GM18868 (cell line): ENCODE measurements around the gene MACROD1.

Experiments
- ATAC-seq: cut with Tn5 transposase; IDR thresholded peaks from one replicate; pipeline ENCODE4 v1.9.1; 2021; ENCODE audit warnings: mild to moderate bottlenecking, moderate library complexity; ENCODE audit not compliant: unreplicated experiment

The MACROD1 gene

GRCh38 chr11:64114231-64114630, 51.7 kb downstream of the MACROD1 start:
- ATAC-seq = no peak

DNA sequence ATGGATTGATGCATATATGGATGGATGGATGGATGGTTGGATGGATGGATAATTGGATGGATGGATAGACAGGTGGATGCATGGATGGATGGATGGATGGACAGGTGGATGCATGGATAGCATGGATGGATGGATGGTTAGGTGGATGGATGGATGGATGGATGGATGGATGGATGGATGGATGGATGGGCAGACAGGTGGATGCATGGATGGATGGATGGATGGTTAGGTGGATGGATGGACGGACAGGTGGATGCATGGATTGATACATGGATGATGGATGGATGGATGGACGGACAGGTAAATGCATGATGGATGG, 52.5 kb downstream of the MACROD1 start:
- ATAC-seq = no peak

DNA sequence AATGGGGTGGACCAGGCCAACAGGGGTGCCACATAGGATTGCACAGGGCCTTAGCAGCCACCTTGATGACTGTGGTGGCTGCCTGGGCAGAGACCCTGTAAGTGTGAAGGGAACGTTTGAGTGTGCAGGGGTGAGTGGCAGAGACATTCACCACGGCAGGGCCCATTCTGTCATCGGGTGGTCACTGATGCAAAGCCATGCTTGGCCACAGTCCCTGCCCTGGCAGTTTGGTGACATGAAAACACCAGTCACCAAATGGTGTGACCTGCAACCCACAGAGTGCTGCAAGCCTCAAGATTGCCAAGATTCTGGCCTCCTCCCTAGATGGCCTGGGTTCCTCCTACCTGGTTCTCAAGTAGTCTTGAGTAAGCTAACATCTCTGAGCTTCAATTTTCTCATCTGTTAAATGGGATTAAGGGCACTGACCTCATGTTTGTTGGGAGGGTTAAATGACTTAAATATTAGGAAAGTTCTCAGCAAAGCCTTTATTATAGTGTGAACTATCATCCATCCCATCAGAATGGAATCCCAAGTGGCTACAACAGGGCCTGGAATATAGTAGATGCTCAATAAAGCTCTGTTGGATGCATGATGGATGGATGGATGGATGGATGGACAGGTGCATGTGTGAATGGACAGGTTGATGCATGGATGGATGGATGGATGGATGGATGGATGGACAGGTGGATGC, 53.0 kb downstream of the MACROD1 start:
- ATAC-seq = no peak

GRCh38 chr11:64110465-64111375, 55.2 kb downstream of the MACROD1 start:
- ATAC-seq = no peak

- ATAC-seq = no peak
Measured at GRCh38 chr11:64109332-64109731, 56.6 kb downstream of the MACROD1 start.

DNA sequence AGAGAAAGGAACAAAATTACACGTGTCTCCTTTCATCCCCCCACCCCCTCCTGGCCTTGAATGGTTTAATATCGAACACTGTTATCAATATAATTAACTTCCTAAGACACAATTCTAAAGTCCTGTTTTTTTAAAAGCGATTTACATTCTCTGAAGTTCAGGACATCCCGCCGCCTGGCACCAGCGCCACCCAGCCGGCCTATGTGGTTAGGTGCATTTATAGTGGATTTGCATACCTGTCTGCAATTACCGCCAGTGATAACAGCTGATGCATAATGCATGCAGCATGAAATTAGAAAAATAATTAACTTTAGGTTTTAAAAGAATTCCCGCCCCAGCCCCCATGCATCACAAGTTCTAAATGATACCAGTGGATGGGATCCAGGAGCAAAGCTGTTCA, 58.6 kb downstream of the MACROD1 start:
- ATAC-seq = no peak

DNA sequence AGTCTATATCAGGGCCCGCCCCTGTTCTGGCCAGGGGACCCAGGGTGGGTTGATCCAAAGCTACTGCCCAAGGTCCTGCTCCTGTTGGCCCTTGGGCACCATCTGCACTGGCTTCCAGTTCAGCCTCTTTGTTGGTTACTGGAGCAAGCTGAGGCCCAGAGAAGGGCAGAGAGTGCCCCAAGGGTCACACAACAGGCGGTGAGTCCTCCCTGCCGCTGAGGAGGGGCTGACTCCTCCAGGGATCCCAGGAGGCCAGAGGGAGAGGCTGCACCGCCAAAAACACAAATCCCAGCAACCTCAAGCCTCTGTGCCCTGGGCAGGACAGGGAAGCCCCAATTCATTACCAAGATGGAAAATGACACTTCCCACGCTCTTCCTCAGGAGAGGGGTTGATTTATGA, 61.3 kb downstream of the MACROD1 start:
- no peak for ATAC-seq

DNA sequence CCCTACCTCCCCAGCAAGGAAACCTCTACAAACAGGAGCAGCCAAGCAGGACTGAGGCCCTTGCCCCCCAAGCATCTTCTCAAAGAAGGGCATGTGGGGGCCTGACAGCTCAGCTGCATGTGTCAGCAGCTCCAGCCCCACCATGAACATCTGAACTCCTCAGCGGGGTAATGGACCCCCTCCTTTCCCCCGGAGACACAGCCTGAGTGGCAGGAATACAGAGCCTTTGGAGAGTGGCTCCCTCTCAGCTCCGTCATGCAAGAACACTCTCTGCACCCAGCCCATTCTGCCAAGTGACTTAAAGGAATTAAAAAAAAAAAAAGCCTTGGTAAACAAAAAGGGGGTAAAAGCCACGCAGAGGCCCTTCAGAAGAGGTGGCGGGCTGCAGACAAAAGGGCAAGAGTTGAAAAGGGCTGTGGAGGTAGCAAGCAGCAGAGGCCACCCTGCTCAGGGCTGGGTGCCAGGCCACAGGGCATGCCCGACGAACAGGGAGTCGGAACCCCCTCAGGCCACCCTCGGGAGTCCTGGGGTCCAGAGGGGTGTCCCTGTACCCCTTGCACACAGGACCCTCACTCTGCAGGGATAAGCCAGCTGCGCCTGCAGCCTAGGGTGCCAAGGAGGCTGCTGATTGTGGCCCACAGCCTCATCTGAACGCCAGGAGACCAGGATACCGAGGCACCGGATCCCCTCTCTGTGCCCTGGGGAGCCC, 62.5 kb downstream of the MACROD1 start:
- no peak for ATAC-seq

- ATAC-seq = no peak
Measured at GRCh38 chr11:64102005-64102738, 63.7 kb downstream of the MACROD1 start.

DNA sequence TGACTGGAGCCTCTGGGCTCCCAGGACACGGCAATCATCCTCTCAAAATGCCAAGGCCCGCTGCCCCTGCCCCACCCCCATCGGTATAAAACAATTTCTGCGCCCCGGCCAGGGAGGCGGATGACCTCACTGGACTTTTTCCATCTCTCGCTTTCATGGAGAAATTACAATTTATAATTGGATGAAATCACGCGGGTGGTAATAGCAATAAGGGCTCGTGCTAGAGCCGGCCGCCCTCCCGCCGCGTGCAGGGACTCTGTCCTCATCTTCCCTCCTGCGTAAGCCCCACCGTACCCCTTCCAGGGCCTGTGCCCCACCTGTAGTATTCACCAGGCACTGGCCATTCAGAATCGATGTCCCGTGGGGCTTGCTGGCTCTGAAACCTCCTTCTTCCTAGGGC, 64.5 kb downstream of the MACROD1 start:
- ATAC-seq = no peak

- no peak for ATAC-seq
Measured at GRCh38 chr11:64100782-64101353, 65.0 kb downstream of the MACROD1 start.

GRCh38 chr11:64100360-64100759, 65.6 kb downstream of the MACROD1 start:
- ATAC-seq = no peak

DNA sequence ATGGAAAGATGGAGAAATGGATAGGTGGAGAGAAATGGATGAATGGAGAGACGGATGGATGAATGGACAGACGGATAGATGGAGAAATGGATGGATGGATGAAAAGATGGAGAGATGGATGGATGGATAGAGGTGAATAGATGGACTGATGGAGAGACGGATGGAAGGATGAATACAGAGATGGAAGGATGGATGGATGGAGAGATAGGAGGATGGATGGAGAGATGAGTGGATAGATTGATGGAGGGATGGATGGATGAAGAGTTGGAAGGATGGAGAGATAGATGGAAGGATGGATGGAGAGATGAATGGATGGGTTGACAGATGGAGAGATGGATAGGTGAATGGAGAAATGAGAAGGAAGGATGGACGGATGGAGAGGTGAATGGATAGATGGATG, 66.5 kb downstream of the MACROD1 start:
- no peak for ATAC-seq

DNA sequence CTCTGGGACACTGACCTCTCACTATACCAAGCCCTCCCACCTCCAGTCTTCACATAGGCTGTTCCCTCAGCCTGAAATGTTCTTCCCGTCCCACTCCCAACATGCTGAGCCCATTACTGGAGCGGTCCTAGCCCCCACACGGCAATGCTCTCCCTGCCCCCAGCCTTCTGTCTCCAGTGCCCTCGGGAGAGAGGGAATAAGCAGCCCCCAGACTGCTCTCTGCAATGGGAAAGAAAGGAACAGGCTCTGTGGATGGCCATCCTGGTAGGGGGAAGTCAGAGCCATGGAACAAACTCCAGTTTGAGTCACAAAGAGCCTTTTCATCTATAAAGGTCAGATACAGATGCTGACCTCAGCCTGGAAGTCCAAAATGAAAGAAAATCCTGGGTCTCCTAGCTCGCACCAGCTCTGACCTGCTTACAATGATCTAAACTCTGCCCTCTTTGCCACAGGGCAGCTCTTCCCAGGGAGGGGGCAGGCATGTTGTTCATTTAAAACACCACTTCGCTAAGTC, 67.5 kb downstream of the MACROD1 start:
- no peak for ATAC-seq

DNA sequence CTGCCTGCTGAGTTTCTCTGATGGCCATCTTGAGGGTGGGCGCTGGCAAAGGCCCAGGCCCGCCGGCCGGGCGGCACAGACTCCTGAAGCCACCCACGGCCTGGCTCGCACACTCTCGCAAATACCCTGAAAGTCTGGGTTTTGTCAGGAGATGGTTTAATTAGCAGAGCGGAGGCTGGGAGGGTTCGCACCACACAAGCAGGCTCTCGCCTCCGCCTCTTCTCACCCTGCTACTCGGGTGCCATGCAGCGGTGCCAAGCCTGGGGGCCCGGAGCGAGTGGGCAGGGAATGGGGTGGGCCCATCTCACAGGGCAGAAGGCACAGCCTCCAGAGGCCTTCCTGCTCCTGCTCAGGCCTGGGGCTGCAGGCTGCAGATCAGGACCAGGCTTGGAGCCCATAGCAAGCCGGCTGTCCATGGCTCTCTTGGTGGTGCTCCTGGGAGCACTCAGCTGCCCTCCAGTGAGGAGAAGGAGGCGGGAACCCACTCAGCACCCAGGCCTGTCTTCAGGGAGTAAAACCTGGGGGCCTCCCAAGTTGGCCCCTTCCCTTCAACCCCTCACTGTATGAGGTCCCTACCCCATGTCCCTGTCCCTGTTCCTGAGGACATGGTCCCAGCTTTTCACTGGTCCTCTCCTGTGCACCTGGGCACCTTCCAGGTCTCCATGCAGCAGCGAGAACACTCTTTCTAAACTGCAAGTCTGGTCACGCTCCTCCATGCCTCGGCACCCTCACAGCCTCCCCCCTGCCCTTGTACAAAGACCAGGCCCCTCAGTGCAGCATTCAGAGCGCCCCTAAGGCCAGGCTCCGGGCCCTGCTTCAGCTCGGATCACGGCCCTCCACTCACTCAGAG, 68.2 kb downstream of the MACROD1 start:
- ATAC-seq = no peak

DNA sequence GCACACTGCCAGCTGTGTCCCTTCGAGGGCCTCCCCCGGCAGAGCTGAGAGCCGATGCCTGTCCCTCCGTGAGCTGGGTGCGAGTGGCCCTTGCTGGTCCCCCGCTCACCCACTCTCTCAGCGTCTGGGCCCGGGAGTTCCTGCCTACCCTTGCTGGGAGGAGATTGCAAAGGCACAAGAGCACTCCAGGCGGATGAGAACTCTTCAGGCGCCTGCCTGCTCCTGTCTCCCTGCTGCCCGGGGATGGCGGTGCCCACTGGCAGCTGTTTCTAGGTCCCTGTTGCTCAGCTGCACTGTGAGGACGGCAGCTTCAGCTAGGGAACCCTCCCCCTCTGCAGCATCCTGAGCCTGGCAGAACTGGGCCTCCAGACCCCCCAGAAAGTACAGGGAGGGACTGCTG, 69.1 kb downstream of the MACROD1 start:
- no peak for ATAC-seq

DNA sequence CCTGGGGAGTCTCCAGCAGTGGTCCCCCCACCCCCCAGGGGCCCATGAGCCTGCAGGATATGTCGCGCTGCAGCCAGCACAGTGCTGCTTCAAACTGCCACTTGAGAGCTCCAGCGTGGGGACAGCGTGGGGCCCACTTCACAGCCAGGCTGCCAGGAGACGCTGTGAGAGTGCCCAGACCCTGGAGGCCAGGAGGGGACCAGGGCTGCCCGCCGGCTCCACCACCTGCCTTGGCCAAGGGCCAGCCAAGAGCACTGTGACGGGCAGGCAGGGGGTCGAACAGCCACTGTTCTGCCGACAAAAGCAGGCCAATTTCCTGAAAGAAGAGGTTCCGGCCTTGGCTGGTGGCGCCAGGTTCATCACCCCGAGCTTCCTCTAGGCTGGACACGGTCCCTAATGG, 70.0 kb downstream of the MACROD1 start:
- no peak for ATAC-seq

GRCh38 chr11:64095273-64095817, 70.6 kb downstream of the MACROD1 start:
- ATAC-seq = no peak
